Liver (tissue), 9 donors: ENCODE data around the gene BBC3. TPM values are rescaled to one million over a fixed set of nuclear protein-coding genes. Genes with fewer than 3 reads are reported as not detected.
A peak's percentile ranks its signal among the peaks of the same experiment; 100 is the strongest.

Experiments
- DNase-seq: peaks from one replicate; pipeline ENCODE4 v3.0.0-alpha.2; 2017; ENCODE audit warnings: low spot score
- H3K27ac ChIP-seq, 2 donors: one replicate each; pipeline ENCODE4 v1.7.0; 2013; ENCODE audit warnings: inconsistent platforms in 2 of 2, low read length in 2 of 2, control low read depth in 1 of 2, low read depth in 1 of 2, mild to moderate bottlenecking in 1 of 2
- H3K27me3 ChIP-seq, 4 donors: one replicate each; pipeline versions ENCODE4 v1.6.1 to v1.7.0; 2013; ENCODE audit warnings: low read length in 3 of 4, inconsistent platforms in 1 of 4, mild to moderate bottlenecking in 1 of 4, moderate library complexity in 1 of 4; ENCODE audit not compliant: control insufficient read depth in 4 of 4, insufficient read depth in 4 of 4
- H3K36me3 ChIP-seq, 4 donors: one replicate each; pipeline versions ENCODE4 v1.6.1 to v1.7.0; 2013; ENCODE audit warnings: low read length in 3 of 4, mild to moderate bottlenecking in 3 of 4, low read depth in 1 of 4, moderate library complexity in 1 of 4; ENCODE audit not compliant: control insufficient read depth in 4 of 4, insufficient read depth in 3 of 4
- H3K4me1 ChIP-seq, 4 donors: one replicate each; pipeline versions ENCODE4 v1.6.1 to v1.7.0; 2013; ENCODE audit warnings: low read length in 3 of 4, mild to moderate bottlenecking in 3 of 4, moderate library complexity in 1 of 4; ENCODE audit not compliant: control insufficient read depth in 4 of 4, insufficient read depth in 4 of 4
- H3K4me3 ChIP-seq, 3 donors: one replicate each; pipeline versions ENCODE4 v1.6.1 to v1.7.0; 2013; ENCODE audit warnings: low read length in 3 of 3, control low read depth in 1 of 3, low read depth in 1 of 3, mild to moderate bottlenecking in 1 of 3
- H3K9ac ChIP-seq, 2 donors: one replicate each; pipeline ENCODE4 v1.7.0; 2013; ENCODE audit warnings: low read length in 2 of 2, mild to moderate bottlenecking in 2 of 2, moderate library complexity in 2 of 2, control low read depth in 1 of 2, low read depth in 1 of 2
- H3K9me3 ChIP-seq, 4 donors: one replicate each; pipeline versions ENCODE4 v1.6.1 to v1.7.0; 2013; ENCODE audit warnings: low read length in 3 of 4; ENCODE audit not compliant: control insufficient read depth in 4 of 4
- ATF3 ChIP-seq: IDR thresholded peaks from 2 replicates; pipeline ENCODE4 v1.6.1; 2016; ENCODE audit warnings: antibody characterized with exemption
- EGR1 ChIP-seq, 2 donors: IDR thresholded peaks; 2 replicates each; pipeline ENCODE4 v1.6.1; 2016 to 2018; ENCODE audit warnings: antibody characterized with exemption in 2 of 2, low read depth in 2 of 2
- FOXA1 ChIP-seq: IDR thresholded peaks from 2 replicates; pipeline ENCODE4 v1.6.1; 2016; ENCODE audit warnings: antibody characterized with exemption
- FOXA2 ChIP-seq: IDR thresholded peaks from 2 replicates; pipeline ENCODE4 v1.6.1; 2016; ENCODE audit warnings: antibody characterized with exemption
- GABPA ChIP-seq, 2 donors: IDR thresholded peaks in 1 of 2; conservative IDR thresholded peaks in 1 of 2; 2 replicates each; pipeline ENCODE4 v1.6.1; 2016; ENCODE audit warnings: antibody characterized with exemption in 2 of 2, mild to moderate bottlenecking in 1 of 2, moderate library complexity in 1 of 2
- HNF4A ChIP-seq, 2 donors: conservative IDR thresholded peaks; 2 replicates each; pipeline ENCODE4 v1.6.1; 2016; ENCODE audit warnings: antibody characterized with exemption in 2 of 2, mild to moderate bottlenecking in 2 of 2
- HNF4G ChIP-seq: IDR thresholded peaks from 2 replicates; pipeline ENCODE4 v1.6.1; 2016; ENCODE audit warnings: antibody characterized with exemption
- JUND ChIP-seq, 2 donors: IDR thresholded peaks; 2 replicates each; pipeline ENCODE4 v1.6.1; 2016; ENCODE audit warnings: antibody characterized with exemption in 2 of 2
- MAX ChIP-seq: IDR thresholded peaks from 2 replicates; pipeline ENCODE4 v1.6.1; 2016; ENCODE audit warnings: antibody characterized with exemption
- NR2F2 ChIP-seq: IDR thresholded peaks from 2 replicates; pipeline ENCODE4 v1.6.1; 2016; ENCODE audit warnings: antibody characterized with exemption
- RAD21 ChIP-seq, 2 donors: IDR thresholded peaks; 2 replicates each; pipeline ENCODE4 v1.6.1; 2016; ENCODE audit warnings: antibody characterized with exemption in 2 of 2, mild to moderate bottlenecking in 2 of 2
- REST ChIP-seq: IDR thresholded peaks from 2 replicates; pipeline ENCODE4 v1.6.1; 2016; ENCODE audit warnings: antibody characterized with exemption, mild to moderate bottlenecking
- RXRA ChIP-seq, 2 donors: IDR thresholded peaks; 2 replicates each; pipeline ENCODE4 v1.6.1; 2017 to 2018; ENCODE audit warnings: antibody characterized with exemption in 2 of 2, mild to moderate bottlenecking in 1 of 2
- TAF1 ChIP-seq: conservative IDR thresholded peaks from 2 replicates; pipeline ENCODE4 v1.6.1; 2016; ENCODE audit warnings: antibody characterized with exemption, mild to moderate bottlenecking
- YY1 ChIP-seq: IDR thresholded peaks from 2 replicates; pipeline ENCODE4 v1.6.1; 2016; ENCODE audit warnings: antibody characterized with exemption, mild to moderate bottlenecking
- ZBTB33 ChIP-seq: IDR thresholded peaks from 2 replicates; pipeline ENCODE4 v1.6.1; 2016; ENCODE audit warnings: antibody characterized with exemption
- WGBS: extraction: QIAGEN DNeasy Blood & Tissue Kit; methylation state at CpG from one replicate; pipeline ENCODE4 v1.1.7; 2013; 5-methylcytosine and 5-hydroxymethylcytosine counted together
- polyA plus RNA-seq, 2 donors: library from polyadenylated mRNA; stranded (reverse) in 1 of 2; unstranded in 1 of 2; fragments of 200-250 nt in 1 of 2; fragments of >200 nt in 1 of 2; fragmentation: Nextera tagmentation in 1 of 2; extraction: Ambion mirVana in 1 of 2; gene quantifications; one replicate each; pipeline versions ENCODE4 v1.2.1 to v1.2.3, GENCODE V29; 2013 to 2015
- total RNA-seq, 2 donors: library from RNA; depleted of rRNA; stranded (reverse); fragments of >200 nt; gene quantifications; one replicate each; pipeline ENCODE4 v1.2.3, GENCODE V29; 2014
- donor health status: healthy.
- donor health status: healthy.
- donor health status: healthy.
- donor health status: healthy.
- donor health status: healthy.

Gene BBC3
- total and polyA plus RNA-seq, 4 donors: 0.35 to 2.6 (median 1.6) TPM

GRCh38 chr19:47255879-47256692 lies 25.1 kb upstream of the BBC3 start, which contains the start of gene CCDC9:
Gene CCDC9 (plus strand): TSS chr19:47256525. CDS start chr19:47258401, 1,876 bp downstream.
- Histone ChIP-seq H3K9me3 (no peaks in the 10 kb centered on the region), H3K4me3 (peak within 1 kb of the TSS; percentile 62 to 85 (median 76)), H3K4me1 (peaks cover 7 to 14% (median 10%) of the 10 kb centered on the region in 4 donors), H3K27me3 (no peaks in the 10 kb centered on the region), H3K36me3 (peaks cover 9 to 19% (median 13%) of the 10 kb centered on the region in 4 donors), H3K9ac (peak within 1 kb of the TSS in 1 of 2 donors; percentile 42), H3K27ac (peak within 1 kb of the TSS; percentile 83 to 86)
- peak; percentile 91 for DNase-seq
- no peak for TF ChIP-seq ATF3
- TF ChIP-seq RXRA (IDR thresholded peaks at IDR 0.05): peak in 1 of 2 donors; percentile 59
- TF ChIP-seq REST: peak; percentile 38
- peak; percentile 10 for TF ChIP-seq YY1
- peak in 1 of 2 donors; percentile 1 for TF ChIP-seq HNF4A (conservative IDR thresholded peaks at IDR 0.05)
- no peak for TF ChIP-seq ZBTB33
- TF ChIP-seq EGR1 (IDR thresholded peaks at IDR 0.05; ENCODE audit: low read depth in 2 of 2): peak in 1 of 2 donors; percentile 41
- TF ChIP-seq GABPA (IDR thresholded peaks at IDR 0.05 in 1 of 2, conservative IDR thresholded peaks at IDR 0.05 in 1 of 2): peak; percentile 92 to 96
- TF ChIP-seq HNF4G: no peak
- no peak for TF ChIP-seq FOXA1
- TF ChIP-seq NR2F2: no peak
- TF ChIP-seq MAX: peak; percentile 88
- no peak for TF ChIP-seq JUND (IDR thresholded peaks at IDR 0.05)
- TF ChIP-seq RAD21 (IDR thresholded peaks at IDR 0.05): no peak
- 13% methylated on average over 60 of the region's 60 CpGs for WGBS

- Histone ChIP-seq H3K27ac (no peak overlapping the region), H3K4me3 (no peak overlapping the region), H3K9ac (no peak overlapping the region), H3K9me3 (no peaks in the 10 kb centered on the region), H3K36me3 (peaks cover 0 to 3% (median 1%) of the 10 kb centered on the region in 4 donors), H3K4me1 (peaks cover 7 to 14% (median 10%) of the 10 kb centered on the region in 4 donors), H3K27me3 (no peaks in the 10 kb centered on the region)
- WGBS: 95% methylated on average over 5 of the region's 5 CpGs
- DNase-seq: no peak
- TF ChIP-seq REST (no peak), NR2F2 (no peak), YY1 (no peak), ATF3 (no peak), HNF4A (conservative IDR thresholded peaks at IDR 0.05) (no peak), TAF1 (no peak), RXRA (IDR thresholded peaks at IDR 0.05) (no peak), ZBTB33 (no peak), FOXA2 (no peak), MAX (no peak), JUND (IDR thresholded peaks at IDR 0.05) (no peak), HNF4G (no peak)
These were observed 23.0 kb upstream of the BBC3 start for GRCh38 chr19:47253970-47254369.
